Endothelial cell of umbilical vein (primary cell): ENCODE data around the gene SGK2. TPM values are rescaled to one million over a fixed set of nuclear protein-coding genes. Genes with fewer than 3 reads are reported as not detected.

Experiments
- BruUV-seq: library from RNA; stranded (reverse); fragments of 400-500 nt; replicated peaks from 2 replicates; lab custom pipeline; 2021; lab: Mats Ljungman, UMichigan
- CTCF ChIA-PET: fragments of 300-600, 350-600 bp; sonication (Branson Sonifier 250); formaldehyde crosslinking; loops from one replicate; lab custom pipeline; 2021; ENCODE audit warnings: antibody characterized with exemption, inconsistent platforms; lab: Charles Lee
- POLR2A ChIA-PET: fragments of 300-600, 350-600 bp; sonication (Branson Sonifier 250); formaldehyde crosslinking; loops from one replicate; lab custom pipeline; 2021; ENCODE audit warnings: antibody characterized with exemption, inconsistent platforms; lab: Charles Lee
- DNase-seq: peaks from one replicate; pipeline ENCODE4 v3.0.0-alpha.2; 2011; ENCODE audit warnings: low read depth, low spot score
- FAIRE-seq: peaks from 2 replicates; lab custom pipeline; 2011; peaks lifted over from hg19 to GRCh38; lab: Jason Lieb, UNC
- H2AFZ ChIP-seq: 2 replicates; pipeline ENCODE4 v1.6.0; 2012; ENCODE audit warnings: low read depth, low read length, control low read depth, inconsistent platforms
- H3K27ac ChIP-seq: 2 replicates; pipeline ENCODE4 v1.5.1; 2011; ENCODE audit warnings: low read depth, mild to moderate bottlenecking, control low read depth, low read length, moderate library complexity; ENCODE audit not compliant: insufficient read depth
- H3K27me3 ChIP-seq, 2 experiments: 2 replicates each; pipeline versions ENCODE4 v1.6.0 to v1.6.1; 2011; ENCODE audit warnings: low read length in 2 of 2, mixed read lengths in 1 of 2; ENCODE audit not compliant: control insufficient read depth in 2 of 2, insufficient read depth in 2 of 2
- H3K36me3 ChIP-seq, 2 experiments: 2 replicates in 1 of 2; 3 replicates in 1 of 2; pipeline ENCODE4 v1.5.1; 2011; ENCODE audit warnings: low read length in 2 of 2, mild to moderate bottlenecking in 1 of 2, moderate library complexity in 1 of 2; ENCODE audit not compliant: control insufficient read depth in 2 of 2, insufficient read depth in 2 of 2; ENCODE audit errors: extremely low read depth in 1 of 2
- H3K4me1 ChIP-seq: 3 replicates; pipeline ENCODE4 v1.5.1; 2011; ENCODE audit warnings: mild to moderate bottlenecking, low read length; ENCODE audit not compliant: control insufficient read depth, insufficient read depth; ENCODE audit errors: extremely low read depth
- H3K4me2 ChIP-seq: 2 replicates; pipeline ENCODE4 v1.6.1; 2011; ENCODE audit warnings: low read length, control low read depth, mixed read lengths; ENCODE audit not compliant: insufficient read depth
- H3K4me3 ChIP-seq, 3 experiments: fragments of 200-600 bp in 1 of 3; sonication (generic), shearing (Covaris generic) in 1 of 3; replicated peaks in 1 of 3; 2 replicates each; pipeline ENCODE4 v1.5.1; 2011 to 2016; ENCODE audit warnings: control low read depth in 3 of 3, low read length in 3 of 3, mild to moderate bottlenecking in 2 of 3, inconsistent platforms in 1 of 3, low read depth in 1 of 3, moderate library complexity in 1 of 3; ENCODE audit not compliant: insufficient read depth in 1 of 3
- H3K79me2 ChIP-seq: 2 replicates; pipeline ENCODE4 v1.6.0; 2012; ENCODE audit warnings: low read length, inconsistent platforms; ENCODE audit not compliant: control insufficient read depth, insufficient read depth
- H3K9ac ChIP-seq: replicated peaks from 2 replicates; pipeline ENCODE3; 2011; ENCODE audit warnings: low read length, control low read depth; ENCODE audit not compliant: insufficient read depth; ENCODE audit errors: extremely low read depth
- H3K9me1 ChIP-seq: replicated peaks from 3 replicates; pipeline ENCODE4 v1.6.0; 2011; ENCODE audit warnings: mild to moderate bottlenecking, low read length; ENCODE audit not compliant: control insufficient read depth, insufficient read depth; ENCODE audit errors: extremely low read depth
- H3K9me3 ChIP-seq: replicated peaks from 2 replicates; pipeline ENCODE4 v1.5.1; 2012; ENCODE audit warnings: low read length, inconsistent platforms; ENCODE audit not compliant: control insufficient read depth, insufficient read depth
- H4K20me1 ChIP-seq: replicated peaks from 2 replicates; pipeline ENCODE3; 2011; ENCODE audit warnings: mild to moderate bottlenecking, low read length; ENCODE audit not compliant: control insufficient read depth, insufficient read depth; ENCODE audit errors: extremely low read depth
- EZH2 ChIP-seq: IDR thresholded peaks from 2 replicates; pipeline ENCODE4 v1.6.1; 2012; ENCODE audit warnings: borderline replicate concordance, low read depth, mild to moderate bottlenecking, moderate library complexity, low read length, inconsistent platforms; ENCODE audit not compliant: severe bottlenecking
- FOS ChIP-seq: IDR thresholded peaks from 2 replicates; pipeline ENCODE4 v1.6.1; 2011; ENCODE audit warnings: mild to moderate bottlenecking, low read length, moderate library complexity, borderline replicate concordance; ENCODE audit not compliant: insufficient read depth
- GATA2 ChIP-seq: IDR thresholded peaks from 2 replicates; pipeline ENCODE4 v1.7.0; 2011; ENCODE audit warnings: low read depth, mild to moderate bottlenecking, moderate library complexity, mixed read lengths, low read length; ENCODE audit not compliant: insufficient read length, insufficient read depth
- JUN ChIP-seq: IDR thresholded peaks from 2 replicates; pipeline ENCODE4 v1.6.1; 2011; ENCODE audit warnings: borderline replicate concordance, low read depth; ENCODE audit not compliant: insufficient read length, insufficient read depth
- MAX ChIP-seq: IDR thresholded peaks from 2 replicates; pipeline ENCODE4 v1.6.1; 2011; ENCODE audit not compliant: insufficient read depth, insufficient read length
- MYC ChIP-seq: IDR thresholded peaks from one replicate; pipeline ENCODE4 v1.6.1; 2011; ENCODE audit warnings: mild to moderate bottlenecking, low read depth, low read length
- POLR2A ChIP-seq: IDR thresholded peaks from 2 replicates; pipeline ENCODE4 v1.6.1; 2012; ENCODE audit warnings: low read depth, mild to moderate bottlenecking, control low read depth, low read length
- POLR2AphosphoS5 ChIP-seq: IDR thresholded peaks from 2 replicates; pipeline ENCODE4 v1.6.1; 2012; ENCODE audit warnings: low read depth, mild to moderate bottlenecking, control low read depth, low read length, moderate library complexity; ENCODE audit not compliant: insufficient read depth
- dilution Hi-C: fragments of 300-500 bp; cut with MboI; formaldehyde crosslinking; loops from one replicate; pipeline ENCODE4 v1.15.0; 2019; ENCODE audit warnings: low sequenced_read_pairs; ENCODE audit not compliant: extremely low pct_ligation_motif_present
- intact Hi-C: fragments of 100-400 bp; cut with micrococcal nuclease; formaldehyde crosslinking; loops from one replicate; pipeline ENCODE4 v1.10.0; 2022
- polyA plus RNA-seq, 4 experiments: library from polyadenylated mRNA; depleted of rRNA in 3 of 4; stranded (reverse) in 3 of 4; unstranded in 1 of 4; fragments of >200 nt; gene quantifications; 2 replicates each; pipeline versions ENCODE4 v1.2.1 to v1.2.3, GENCODE V29; 2011 to 2012; ENCODE audit warnings: missing spikeins in 1 of 4
- total RNA-seq: library from RNA; stranded (reverse); gene quantifications from 2 replicates; pipeline ENCODE4 v1.2.3, GENCODE V29; 2021
- TF ChIP-seq, protein P1 (sequence below), 2 donors: IDR thresholded peaks; 1 replicate in 1 of 2; 2 replicates in 1 of 2; pipeline ENCODE4 v1.5.1; 2011; ENCODE audit warnings: low read length in 2 of 2, mild to moderate bottlenecking in 2 of 2, moderate library complexity in 2 of 2, control low read depth in 1 of 2, inconsistent platforms in 1 of 2, low read depth in 1 of 2; ENCODE audit not compliant: insufficient read depth in 1 of 2; ENCODE audit errors: extremely low read depth in 1 of 2

Gene SGK2
- total and polyA plus RNA-seq, 2 donors (not counting 3 experiments of a cell fraction or from before 2014, with no cell fraction given): 0.21 to 0.27 TPM

- TF ChIP-seq, protein P1, sequence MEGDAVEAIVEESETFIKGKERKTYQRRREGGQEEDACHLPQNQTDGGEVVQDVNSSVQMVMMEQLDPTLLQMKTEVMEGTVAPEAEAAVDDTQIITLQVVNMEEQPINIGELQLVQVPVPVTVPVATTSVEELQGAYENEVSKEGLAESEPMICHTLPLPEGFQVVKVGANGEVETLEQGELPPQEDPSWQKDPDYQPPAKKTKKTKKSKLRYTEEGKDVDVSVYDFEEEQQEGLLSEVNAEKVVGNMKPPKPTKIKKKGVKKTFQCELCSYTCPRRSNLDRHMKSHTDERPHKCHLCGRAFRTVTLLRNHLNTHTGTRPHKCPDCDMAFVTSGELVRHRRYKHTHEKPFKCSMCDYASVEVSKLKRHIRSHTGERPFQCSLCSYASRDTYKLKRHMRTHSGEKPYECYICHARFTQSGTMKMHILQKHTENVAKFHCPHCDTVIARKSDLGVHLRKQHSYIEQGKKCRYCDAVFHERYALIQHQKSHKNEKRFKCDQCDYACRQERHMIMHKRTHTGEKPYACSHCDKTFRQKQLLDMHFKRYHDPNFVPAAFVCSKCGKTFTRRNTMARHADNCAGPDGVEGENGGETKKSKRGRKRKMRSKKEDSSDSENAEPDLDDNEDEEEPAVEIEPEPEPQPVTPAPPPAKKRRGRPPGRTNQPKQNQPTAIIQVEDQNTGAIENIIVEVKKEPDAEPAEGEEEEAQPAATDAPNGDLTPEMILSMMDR (IDR thresholded peaks at IDR 0.05; ENCODE audit: extremely low read depth in 1 of 2, insufficient read depth in 1 of 2, low read depth in 1 of 2, low read length in 2 of 2): no peak
- TF ChIP-seq MAX: no peak
- TF ChIP-seq EZH2: no peak
- no peak for TF ChIP-seq FOS
- TF ChIP-seq MYC: no peak
- TF ChIP-seq JUN: no peak
- TF ChIP-seq POLR2A: no peak
- TF ChIP-seq POLR2AphosphoS5: no peak
- no peak for TF ChIP-seq GATA2
- FAIRE-seq (no peak), DNase-seq (no peak)
- ChIA-PET POLR2A (no interaction called here), CTCF (interaction anchor here (1.9 kb wide), 1 partner anchor 45 kb away, joined by 10 read pairs; no protein-coding TSS in a partner anchor)
- no peaks in the 10 kb centered on the region for H4K20me1 ChIP-seq
- no peak overlapping the region for H3K4me2 ChIP-seq
- H3K9me1 ChIP-seq: no peaks in the 10 kb centered on the region
- no peaks in the 10 kb centered on the region for H3K9me3 ChIP-seq
- H3K4me1 ChIP-seq: no peaks in the 10 kb centered on the region
- dilution Hi-C loops: no loop called here
- H3K9ac ChIP-seq: no peak overlapping the region
- H3K27ac ChIP-seq: no peak overlapping the region
- no TSS peak for BruUV-seq
- no peak overlapping the region for H3K4me3 ChIP-seq
- H3K27me3 ChIP-seq: peaks cover 2 to 4% of the 10 kb centered on the region in 2 experiments
- H2AFZ ChIP-seq: no peak overlapping the region
- intact Hi-C loops: no loop called here
- H3K36me3 ChIP-seq: no peaks in the 10 kb centered on the region
- H3K79me2 ChIP-seq: no peaks in the 10 kb centered on the region
These were observed 24.5 kb downstream of the SGK2 start for GRCh38 chr20:43583133-43583864.
